ENCODE results near the gene ANKRD40CL.
A peak's percentile ranks its signal among the peaks of the same experiment; 100 is the strongest.
"Not testable (repeated sequence)": the region's sequence is repeated elsewhere in the genome, so short reads cannot be mapped to it uniquely, and the experiment has no call there.

ANKRD40CL gene

GRCh38 chr17:50758524-50758923, 8.8 kb downstream of the ANKRD40CL start:
- DNase-seq = no peak

- DNase-seq = no peak
Measured at GRCh38 chr17:50754521-50754920, 12.8 kb downstream of the ANKRD40CL start.

GRCh38 chr17:50749245-50749644, 18.1 kb downstream of the ANKRD40CL start:
- no peak for DNase-seq

- DNase-seq = no peak
Measured at GRCh38 chr17:50745631-50746030, 21.7 kb downstream of the ANKRD40CL start.

GRCh38 chr17:50739098-50739497, 28.2 kb downstream of the ANKRD40CL start:
- DNase-seq = no peak

GRCh38 chr17:50737118-50737698, 30.1 kb downstream of the ANKRD40CL start:
- DNase-seq = no peak

- DNase-seq = no peak
Measured at GRCh38 chr17:50735287-50735686, 32.0 kb downstream of the ANKRD40CL start.

GRCh38 chr17:50731575-50732460, 35.5 kb downstream of the ANKRD40CL start:
- no peak for DNase-seq

GRCh38 chr17:50728881-50729765, 38.2 kb downstream of the ANKRD40CL start:
- no peak for DNase-seq

- no peak for DNase-seq
Measured at GRCh38 chr17:50728112-50728429, 39.2 kb downstream of the ANKRD40CL start.

- DNase-seq = no peak
Measured at GRCh38 chr17:50725769-50726655, 41.3 kb downstream of the ANKRD40CL start.

GRCh38 chr17:50724622-50725021, 42.7 kb downstream of the ANKRD40CL start:
- DNase-seq = not testable (repeated sequence)

GRCh38 chr17:50722746-50723145, 44.6 kb downstream of the ANKRD40CL start:
- no peak for DNase-seq

- DNase-seq = no peak
Measured at GRCh38 chr17:50721194-50722010, 45.9 kb downstream of the ANKRD40CL start.

- no peak for DNase-seq
Measured at GRCh38 chr17:50719924-50720794, 47.2 kb downstream of the ANKRD40CL start.

GRCh38 chr17:50719144-50719923, 48.0 kb downstream of the ANKRD40CL start, which contains the start of gene LUC7L3:
Gene LUC7L3 (plus strand): TSS chr17:50719603. CDS start chr17:50719733, 130 bp downstream.
- DNase-seq = peak; percentile 37

- no peak for DNase-seq
Measured at GRCh38 chr17:50715471-50715870, 51.8 kb downstream of the ANKRD40CL start.

GRCh38 chr17:50712641-50713040, 54.7 kb downstream of the ANKRD40CL start:
- DNase-seq = no peak

All from SIG-M5 (cell line).